ENCODE measurements around the gene FDX1. TPM values are rescaled to one million over a fixed set of nuclear protein-coding genes. Genes with fewer than 3 reads are reported as not detected.
A peak's percentile ranks its signal among the peaks of the same experiment; 100 is the strongest.

The FDX1 gene
- total RNA-seq, 2 donors from 2014 or later: 11.8 to 12.1 TPM

GRCh38 chr11:110431674-110432073, 1.9 kb downstream of the FDX1 start:
- H3K4me1 ChIP-seq (ENCODE audit: control insufficient read depth, insufficient read depth, low read length): peaks cover 8% of the 10 kb centered on the region
- Mint-ChIP-seq H3K36me3 (ENCODE audit: low read depth) (peaks cover 4% of the 10 kb centered on the region), H3K27ac (no peak overlapping the region), H3K9me3 (no peaks in the 10 kb centered on the region), H3K27me3 (ENCODE audit: insufficient read depth) (peaks cover 3% of the 10 kb centered on the region), H3K4me3 (peak overlapping the region; percentile 97), H3K4me1 (peaks cover 18% of the 10 kb centered on the region)
- WGBS, 2 experiments (ENCODE audit: insufficient coverage in 1 of 2, insufficient read length in 1 of 2): 85 to 90% methylated on average over 2 to 3 of the region's 4 CpGs
- TF ChIP-seq CTCF (conservative IDR thresholded peaks at IDR 0.05): no peak
- peak overlapping the region; percentile 98 for H3K4me3 ChIP-seq (ENCODE audit: low read length)
- H3K36me3 ChIP-seq (ENCODE audit: control insufficient read depth, insufficient read depth, low read length): no peaks in the 10 kb centered on the region
- H3K27me3 ChIP-seq (ENCODE audit: control insufficient read depth, insufficient read depth, low read length, poor library complexity, severe bottlenecking): no peaks in the 10 kb centered on the region
- H3K9me3 ChIP-seq (ENCODE audit: control insufficient read depth, low read length): no peaks in the 10 kb centered on the region
- DNase-seq: no peak
- no peak overlapping the region for H3K27ac ChIP-seq (ENCODE audit: low read depth, low read length)
- H3K9ac ChIP-seq (ENCODE audit: extremely low read depth, low read length, poor library complexity, severe bottlenecking): no peak overlapping the region

- TF ChIP-seq CTCF (conservative IDR thresholded peaks at IDR 0.05): no peak
- H3K4me1 ChIP-seq (ENCODE audit: control insufficient read depth, insufficient read depth, low read length): peaks cover 8% of the 10 kb centered on the region
- peaks cover 14% of the 10 kb centered on the region for H3K36me3 Mint-ChIP-seq (ENCODE audit: low read depth)
- H3K9me3 Mint-ChIP-seq: peaks cover under 1% of the 10 kb centered on the region
- no peak overlapping the region for H3K9ac ChIP-seq (ENCODE audit: extremely low read depth, low read length, poor library complexity, severe bottlenecking)
- H3K4me1 Mint-ChIP-seq: peaks cover 18% of the 10 kb centered on the region
- H3K36me3 ChIP-seq (ENCODE audit: control insufficient read depth, insufficient read depth, low read length): peaks cover 6% of the 10 kb centered on the region
- no peak overlapping the region for H3K27ac Mint-ChIP-seq
- 95% methylated on average over 7 of the region's 7 CpGs for WGBS, 2 experiments (ENCODE audit: insufficient coverage in 1 of 2, insufficient read length in 1 of 2)
- peaks cover 3% of the 10 kb centered on the region for H3K27me3 Mint-ChIP-seq (ENCODE audit: insufficient read depth)
- no peak overlapping the region for H3K27ac ChIP-seq (ENCODE audit: low read depth, low read length)
- H3K9me3 ChIP-seq (ENCODE audit: control insufficient read depth, low read length): peaks cover 5% of the 10 kb centered on the region
- H3K27me3 ChIP-seq (ENCODE audit: control insufficient read depth, insufficient read depth, low read length, poor library complexity, severe bottlenecking): no peaks in the 10 kb centered on the region
- H3K4me3 ChIP-seq (ENCODE audit: low read length): peak overlapping the region; percentile 19
- no peak for DNase-seq
- no peak overlapping the region for H3K4me3 Mint-ChIP-seq
These were observed 3.1 kb downstream of the FDX1 start for GRCh38 chr11:110432713-110433392.

GRCh38 chr11:110433393-110434333, 3.9 kb downstream of the FDX1 start:
- Histone ChIP-seq H3K4me3 (ENCODE audit: low read length) (peak overlapping the region; percentile 19), H3K36me3 (ENCODE audit: control insufficient read depth, insufficient read depth, low read length) (peaks cover 13% of the 10 kb centered on the region), H3K4me1 (ENCODE audit: control insufficient read depth, insufficient read depth, low read length) (peaks cover 8% of the 10 kb centered on the region), H3K27me3 (ENCODE audit: control insufficient read depth, insufficient read depth, low read length, poor library complexity, severe bottlenecking) (no peaks in the 10 kb centered on the region), H3K27ac (ENCODE audit: low read depth, low read length) (no peak overlapping the region), H3K9ac (ENCODE audit: extremely low read depth, low read length, poor library complexity, severe bottlenecking) (no peak overlapping the region), H3K9me3 (ENCODE audit: control insufficient read depth, low read length) (peaks cover 12% of the 10 kb centered on the region)
- Mint-ChIP-seq H3K27ac (no peak overlapping the region), H3K27me3 (ENCODE audit: insufficient read depth) (peaks cover 1% of the 10 kb centered on the region), H3K4me3 (no peak overlapping the region), H3K4me1 (peaks cover 18% of the 10 kb centered on the region), H3K36me3 (ENCODE audit: low read depth) (peaks cover 20% of the 10 kb centered on the region), H3K9me3 (peaks cover 4% of the 10 kb centered on the region)
- TF ChIP-seq CTCF (conservative IDR thresholded peaks at IDR 0.05): peak; percentile 81
- DNase-seq: no peak
- 72 to 86% methylated on average over 1 to 4 of the region's 5 CpGs for WGBS, 2 experiments (ENCODE audit: insufficient coverage in 1 of 2, insufficient read length in 1 of 2)

All from endodermal cell (in vitro differentiated cells).